ENCODE results near the gene CAMSAP2.

Gene CAMSAP2

GRCh38 chr1:200738327-200738948 is at the start of gene CAMSAP2:
Gene CAMSAP2 (plus strand): TSS chr1:200738893. CDS start chr1:200739828, 935 bp downstream.
- FAIRE-seq, result no peak
- DNase-seq (ENCODE audit: insufficient read length, low spot score), result peak; percentile 92

- DNase-seq (ENCODE audit: insufficient read length, low spot score) (no peak), FAIRE-seq (no peak)
Measured at GRCh38 chr1:200692316-200692715, 46.4 kb upstream of the CAMSAP2 start.

GRCh38 chr1:200693327-200693726 is 45.4 kb upstream of the CAMSAP2 start:
- FAIRE-seq, result no peak
- no peak for DNase-seq (ENCODE audit: insufficient read length, low spot score)

GRCh38 chr1:200694738-200695137 is 44.0 kb upstream of the CAMSAP2 start:
- FAIRE-seq (no peak), DNase-seq (ENCODE audit: insufficient read length, low spot score) (no peak)

GRCh38 chr1:200699871-200700270 is 38.8 kb upstream of the CAMSAP2 start:
- peak; percentile 81 for DNase-seq (ENCODE audit: insufficient read length, low spot score)
- peak; percentile 88 for FAIRE-seq

GRCh38 chr1:200704986-200705500 is 33.6 kb upstream of the CAMSAP2 start:
- DNase-seq (ENCODE audit: insufficient read length, low spot score) (no peak), FAIRE-seq (no peak)

GRCh38 chr1:200706111-200706814 is 32.4 kb upstream of the CAMSAP2 start:
- FAIRE-seq (no peak), DNase-seq (ENCODE audit: insufficient read length, low spot score) (no peak)

- DNase-seq (ENCODE audit: insufficient read length, low spot score) (no peak), FAIRE-seq (no peak)
Measured at GRCh38 chr1:200707116-200707515, 31.6 kb upstream of the CAMSAP2 start.

GRCh38 chr1:200708161-200708560 is 30.5 kb upstream of the CAMSAP2 start:
- no peak for DNase-seq (ENCODE audit: insufficient read length, low spot score)
- FAIRE-seq, result no peak

GRCh38 chr1:200708769-200709168 is 29.9 kb upstream of the CAMSAP2 start:
- DNase-seq (ENCODE audit: insufficient read length, low spot score) (no peak), FAIRE-seq (no peak)

GRCh38 chr1:200710166-200710565 is 28.5 kb upstream of the CAMSAP2 start:
- no peak for FAIRE-seq
- DNase-seq (ENCODE audit: insufficient read length, low spot score), result no peak

GRCh38 chr1:200714504-200715187 is 24.0 kb upstream of the CAMSAP2 start:
- FAIRE-seq (no peak), DNase-seq (ENCODE audit: insufficient read length, low spot score) (no peak)

GRCh38 chr1:200720199-200720598 is 18.5 kb upstream of the CAMSAP2 start:
- FAIRE-seq (no peak), DNase-seq (ENCODE audit: insufficient read length, low spot score) (no peak)

- FAIRE-seq (peak; percentile 13), DNase-seq (ENCODE audit: insufficient read length, low spot score) (no peak)
Measured at GRCh38 chr1:200724064-200724463, 14.6 kb upstream of the CAMSAP2 start.

- no peak for FAIRE-seq
- DNase-seq (ENCODE audit: insufficient read length, low spot score), result no peak
Measured at GRCh38 chr1:200727257-200727656, 11.4 kb upstream of the CAMSAP2 start.

- no peak for DNase-seq (ENCODE audit: insufficient read length, low spot score)
- no peak for FAIRE-seq
Measured at GRCh38 chr1:200729863-200730262, 8.8 kb upstream of the CAMSAP2 start.

- FAIRE-seq, result no peak
- no peak for DNase-seq (ENCODE audit: insufficient read length, low spot score)
Measured at GRCh38 chr1:200731654-200732332, 6.9 kb upstream of the CAMSAP2 start.

- FAIRE-seq, result no peak
- DNase-seq (ENCODE audit: insufficient read length, low spot score), result no peak
Measured at GRCh38 chr1:200732438-200732837, 6.3 kb upstream of the CAMSAP2 start.

GRCh38 chr1:200733907-200734306 is 4.8 kb upstream of the CAMSAP2 start:
- no peak for DNase-seq (ENCODE audit: insufficient read length, low spot score)
- no peak for FAIRE-seq

GRCh38 chr1:200737647-200738291 is 924 bp upstream of the CAMSAP2 start:
- DNase-seq (ENCODE audit: insufficient read length, low spot score), result no peak

More at GRCh38 chr1:200737647-200738291, 924 bp upstream of the CAMSAP2 start:
- no peak for FAIRE-seq

Data from HTR-8/SVneo (cell line).